NCI-H526 treated with DMSO at 0.1 percent for 48 hours (cell line): ENCODE results near the gene CTNNBL1.
"Not testable (repeated sequence)": the region's sequence is repeated elsewhere in the genome, so short reads cannot be mapped to it uniquely, and the experiment has no call there.

Experiments used
- DNase-seq: peaks from one replicate; lab custom pipeline; 2025; lab: John Stamatoyannopoulos, UW

CTNNBL1 gene

GRCh38 chr20:37693635-37694626 lies at the start of gene CTNNBL1:
CTNNBL1 (plus strand) TSS chr20:37694030; CDS start chr20:37694123, 93 bp downstream.
- peak; percentile 94 for DNase-seq

- DNase-seq = no peak
These were observed 49.2 kb upstream of the CTNNBL1 start for GRCh38 chr20:37644605-37645004.

- no peak for DNase-seq
These were observed 45.9 kb upstream of the CTNNBL1 start for GRCh38 chr20:37647946-37648345.

- DNase-seq = no peak
These were observed 44.8 kb upstream of the CTNNBL1 start for GRCh38 chr20:37649017-37649416.

GRCh38 chr20:37649676-37650370 lies 44.0 kb upstream of the CTNNBL1 start:
- no peak for DNase-seq

GRCh38 chr20:37650661-37651060 lies 43.2 kb upstream of the CTNNBL1 start:
- DNase-seq = no peak

GRCh38 chr20:37651932-37652331 lies 41.9 kb upstream of the CTNNBL1 start:
- peak; percentile 29 for DNase-seq

GRCh38 chr20:37656945-37657344 lies 36.9 kb upstream of the CTNNBL1 start:
- no peak for DNase-seq

GRCh38 chr20:37657924-37658804 lies 35.7 kb upstream of the CTNNBL1 start:
- no peak for DNase-seq

GRCh38 chr20:37661519-37661918 lies 32.3 kb upstream of the CTNNBL1 start:
- DNase-seq = no peak

- DNase-seq = no peak
These were observed 31.5 kb upstream of the CTNNBL1 start for GRCh38 chr20:37662308-37662707.

GRCh38 chr20:37664595-37664994 lies 29.2 kb upstream of the CTNNBL1 start:
- not testable (repeated sequence) for DNase-seq

GRCh38 chr20:37668166-37668565 lies 25.7 kb upstream of the CTNNBL1 start:
- DNase-seq = no peak

- no peak for DNase-seq
These were observed 24.6 kb upstream of the CTNNBL1 start for GRCh38 chr20:37669062-37669772.

GRCh38 chr20:37669773-37670236 lies 24.0 kb upstream of the CTNNBL1 start:
- peak; percentile 24 for DNase-seq

- DNase-seq = peak; percentile 53
These were observed 23.5 kb upstream of the CTNNBL1 start for GRCh38 chr20:37670351-37670791.

- no peak for DNase-seq
These were observed 21.7 kb upstream of the CTNNBL1 start for GRCh38 chr20:37672143-37672542.

GRCh38 chr20:37673444-37673843 lies 20.4 kb upstream of the CTNNBL1 start:
- no peak for DNase-seq

GRCh38 chr20:37676440-37676839 lies 17.4 kb upstream of the CTNNBL1 start:
- no peak for DNase-seq

- DNase-seq = no peak
These were observed 15.6 kb upstream of the CTNNBL1 start for GRCh38 chr20:37677969-37678861.
